HG03442 (cell line): ENCODE results near the gene PLCXD1.

Source experiments
- ATAC-seq: cut with Tn5 transposase; IDR thresholded peaks from one replicate; pipeline ENCODE4 v1.9.1; 2021; ENCODE audit warnings: mild to moderate bottlenecking, moderate library complexity; ENCODE audit not compliant: unreplicated experiment

Gene PLCXD1

GRCh38 chrX:333611-334311 is 52.6 kb downstream of the PLCXD1 start:
- no peak for ATAC-seq

DNA sequence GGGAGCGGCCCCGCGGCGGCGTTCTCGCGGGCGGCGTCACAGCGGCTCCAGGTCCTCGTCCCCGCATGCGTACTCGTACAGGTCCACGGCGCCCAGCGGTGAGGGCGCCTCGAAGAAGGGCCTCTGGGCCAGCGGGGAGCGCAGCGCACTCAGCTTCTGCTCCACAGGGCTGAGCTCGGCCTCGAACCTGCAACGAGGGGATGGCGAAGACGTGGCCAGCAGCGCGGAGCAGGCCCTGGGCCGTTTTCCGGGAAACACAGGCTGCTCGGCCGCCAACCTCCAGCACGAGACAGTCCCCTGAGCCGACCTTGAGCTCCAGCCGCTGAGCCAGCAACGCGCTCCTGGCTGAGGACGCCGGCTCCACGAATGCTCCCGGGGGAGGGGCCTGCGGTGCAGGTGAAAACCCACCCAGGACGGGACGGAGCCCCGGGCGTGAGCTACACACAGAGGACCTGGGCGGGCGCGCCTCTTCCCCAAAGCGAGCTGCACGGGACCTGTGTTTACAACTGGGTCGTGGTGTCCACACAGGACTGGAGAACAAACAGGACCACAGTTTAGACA is 53.2 kb downstream of the PLCXD1 start:
- ATAC-seq = no peak

DNA sequence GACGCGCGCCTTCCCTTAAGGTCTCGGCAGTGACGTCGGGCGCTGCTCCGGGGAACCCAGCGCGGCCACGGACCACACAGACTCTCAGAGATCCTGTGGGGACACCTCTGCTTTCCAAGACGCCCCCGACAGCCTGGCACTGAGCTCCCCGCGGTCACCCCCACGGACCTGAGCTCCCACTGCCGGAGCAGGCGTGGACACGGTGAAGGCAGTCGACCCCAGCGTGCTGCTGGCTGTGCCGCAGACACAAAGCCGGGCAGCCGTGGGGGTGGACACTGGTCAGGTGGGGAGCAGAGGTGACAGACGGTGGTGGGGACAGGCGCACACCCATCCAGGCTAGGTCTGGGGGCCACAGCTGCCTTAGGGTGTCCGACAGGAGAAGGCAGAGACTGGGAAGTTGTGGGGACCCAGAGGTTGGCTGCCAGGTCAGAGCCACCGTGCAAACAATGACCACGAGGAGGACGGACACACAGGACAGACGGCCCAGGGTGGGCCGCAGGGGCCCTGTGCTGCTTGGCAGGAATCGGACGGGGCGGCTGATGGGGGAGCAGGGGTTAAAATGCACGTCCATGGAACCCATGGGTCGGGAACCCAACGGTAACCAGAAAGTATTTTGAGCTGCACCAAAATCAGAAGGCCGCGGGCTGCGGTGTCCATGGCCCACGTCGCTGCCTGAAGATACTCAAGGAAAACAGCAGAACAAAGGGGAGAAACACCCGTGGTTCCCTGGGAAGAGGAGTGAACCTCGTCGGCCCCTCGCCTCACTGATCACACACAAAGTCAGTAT is 54.0 kb downstream of the PLCXD1 start:
- no peak for ATAC-seq

DNA sequence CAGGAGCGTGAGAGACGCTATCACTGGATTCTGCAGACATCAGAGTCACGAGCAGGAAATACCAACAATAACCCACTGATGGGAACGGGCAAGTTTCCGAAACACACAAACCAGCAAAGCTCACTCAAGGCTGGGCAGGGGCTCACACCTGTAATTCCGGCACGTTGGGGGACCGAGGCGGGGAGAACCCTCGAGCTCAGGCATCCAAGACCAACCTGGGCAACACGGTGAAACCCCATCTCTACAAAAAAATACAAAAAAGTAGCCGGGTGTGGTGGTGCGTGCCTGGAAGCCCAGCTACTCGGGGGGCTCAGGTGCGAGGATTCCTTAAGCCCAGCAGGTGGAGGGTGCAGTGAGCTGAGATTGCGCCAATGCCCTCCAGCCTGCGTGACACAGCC is 54.6 kb downstream of the PLCXD1 start:
- no peak for ATAC-seq

DNA sequence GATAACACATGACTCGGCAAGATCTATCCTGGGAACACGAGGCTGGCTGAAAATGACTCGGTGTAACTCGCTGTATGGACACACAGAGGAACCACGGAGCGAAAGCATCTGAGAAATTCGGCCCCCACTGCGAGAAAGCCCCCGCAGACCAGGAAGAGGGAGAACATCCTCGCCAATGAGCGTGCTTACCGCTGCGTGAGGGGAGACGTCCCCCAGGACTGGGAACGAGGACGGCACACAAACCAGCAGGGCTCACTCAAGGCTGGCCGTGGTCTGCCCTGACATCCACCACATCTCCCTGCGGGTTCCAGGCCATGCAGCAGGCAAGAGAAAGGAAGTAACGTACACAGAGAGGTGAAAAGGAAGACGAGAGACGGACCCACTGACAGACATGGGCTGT is 55.0 kb downstream of the PLCXD1 start:
- ATAC-seq = no peak

DNA sequence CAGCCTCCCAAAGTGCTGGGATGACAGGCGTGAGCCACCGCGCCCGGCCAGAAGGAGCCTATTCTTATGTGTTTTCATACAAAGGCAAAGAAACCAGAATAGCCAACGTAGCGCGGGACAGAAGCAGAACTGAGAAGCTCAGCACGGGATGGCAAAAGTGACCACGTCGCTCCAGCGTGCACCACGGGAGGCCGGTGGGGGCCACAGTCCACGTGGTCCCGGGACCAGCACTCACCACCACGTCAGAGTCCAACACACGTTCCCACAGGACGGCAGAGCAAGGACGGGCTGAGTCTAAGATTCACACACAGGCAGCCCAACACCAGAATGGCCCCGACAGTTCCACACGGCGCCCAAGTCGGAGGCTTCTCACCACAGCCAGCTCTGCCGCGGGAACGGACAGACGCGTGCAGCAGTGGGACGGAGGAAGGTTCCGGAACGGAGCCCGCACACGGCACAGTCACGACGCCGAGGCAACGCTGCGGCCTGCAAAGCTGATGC is 56.2 kb downstream of the PLCXD1 start:
- no peak for ATAC-seq

- ATAC-seq = no peak
Measured at GRCh38 chrX:338281-338835, 57.2 kb downstream of the PLCXD1 start.

- ATAC-seq = no peak
Measured at GRCh38 chrX:338836-339400, 57.7 kb downstream of the PLCXD1 start.

DNA sequence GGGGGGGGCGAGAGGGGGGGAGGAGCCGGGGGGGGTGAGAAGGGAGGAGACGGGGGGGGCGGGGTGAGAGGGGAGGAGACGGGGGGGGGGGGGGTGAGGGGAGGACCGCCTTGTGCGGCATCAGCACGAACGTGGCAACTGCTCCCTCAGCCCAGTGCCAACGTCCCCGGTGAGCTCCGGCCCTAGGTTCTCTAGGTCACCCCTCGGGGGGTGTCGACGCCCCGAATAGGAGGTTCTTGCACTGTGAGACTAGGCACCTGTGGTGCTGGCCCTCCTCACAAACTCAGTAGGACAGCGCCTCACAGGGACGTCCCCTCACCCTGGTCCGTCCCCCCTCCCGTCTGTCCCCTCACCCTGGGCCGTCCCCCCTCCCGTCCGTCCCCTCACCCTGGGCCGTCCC is 58.9 kb downstream of the PLCXD1 start:
- no peak for ATAC-seq

DNA sequence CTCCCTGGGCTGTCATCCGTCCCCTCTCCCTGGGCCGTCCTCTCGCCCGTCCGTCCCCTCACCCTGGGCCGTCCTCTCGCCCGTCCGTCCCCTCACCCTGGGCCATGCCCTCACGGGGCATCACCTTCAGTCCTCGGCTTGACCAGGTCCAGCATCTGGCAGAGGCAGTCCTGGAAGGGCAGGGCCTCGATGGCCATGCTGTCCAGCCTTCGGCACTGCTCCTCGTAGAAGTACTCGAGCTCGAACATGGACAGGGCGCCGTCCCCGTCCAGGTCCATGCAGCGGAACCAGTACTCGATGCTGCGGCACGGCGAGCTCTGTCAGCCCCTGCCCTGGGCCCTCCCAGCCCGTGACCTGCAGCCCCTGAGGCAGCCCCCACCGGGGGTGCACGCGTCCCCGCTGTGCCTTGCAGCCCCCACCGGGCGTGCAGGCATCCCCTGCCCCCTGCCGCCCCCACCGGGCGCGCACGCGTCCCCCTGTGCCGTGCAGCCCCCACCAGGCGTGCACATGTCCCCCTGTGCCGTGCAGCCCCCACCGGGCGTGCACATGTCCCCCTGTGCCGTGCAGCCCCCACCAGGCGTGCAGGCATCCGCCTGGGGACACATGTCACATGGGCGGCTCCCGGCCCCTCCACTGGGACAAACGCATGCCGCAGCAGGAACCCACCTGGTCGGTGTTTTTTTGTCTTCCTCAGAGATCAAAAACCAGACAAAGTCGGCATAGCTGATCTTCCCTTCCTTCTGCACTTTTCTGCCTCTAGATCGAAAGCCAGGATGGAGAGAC is 59.7 kb downstream of the PLCXD1 start:
- no peak for ATAC-seq

- no peak for ATAC-seq
Measured at GRCh38 chrX:341541-342101, 60.4 kb downstream of the PLCXD1 start.

DNA sequence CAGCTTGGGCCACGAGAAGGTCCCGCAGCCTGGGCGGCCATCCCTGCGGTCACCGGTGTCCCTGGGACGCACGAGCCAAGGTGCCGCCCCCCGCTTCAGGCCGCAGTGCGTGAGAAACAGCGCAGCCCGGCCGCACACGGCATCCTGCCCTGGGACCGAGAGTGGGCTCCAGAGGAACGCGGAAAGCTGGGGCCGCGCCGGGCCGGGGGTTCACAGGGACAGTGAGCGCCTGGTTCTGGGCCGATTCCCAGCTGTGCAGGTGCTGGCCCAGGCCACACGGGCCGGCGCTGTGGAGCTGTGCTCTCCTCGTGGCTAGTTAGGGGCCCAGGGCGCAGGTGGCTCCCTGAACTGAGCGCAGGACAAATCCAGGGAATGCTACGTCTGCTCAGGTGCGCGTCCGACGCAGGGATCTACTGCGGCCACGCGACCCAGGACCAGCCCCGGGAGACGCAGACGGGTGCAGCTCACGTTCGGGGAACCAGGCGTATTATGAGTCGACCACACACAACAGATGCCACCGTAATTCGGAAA is 63.3 kb downstream of the PLCXD1 start:
- ATAC-seq = no peak

- ATAC-seq = no peak
Measured at GRCh38 chrX:345020-345925, 64.1 kb downstream of the PLCXD1 start.

GRCh38 chrX:346034-346813 is 65.0 kb downstream of the PLCXD1 start:
- ATAC-seq = no peak

DNA sequence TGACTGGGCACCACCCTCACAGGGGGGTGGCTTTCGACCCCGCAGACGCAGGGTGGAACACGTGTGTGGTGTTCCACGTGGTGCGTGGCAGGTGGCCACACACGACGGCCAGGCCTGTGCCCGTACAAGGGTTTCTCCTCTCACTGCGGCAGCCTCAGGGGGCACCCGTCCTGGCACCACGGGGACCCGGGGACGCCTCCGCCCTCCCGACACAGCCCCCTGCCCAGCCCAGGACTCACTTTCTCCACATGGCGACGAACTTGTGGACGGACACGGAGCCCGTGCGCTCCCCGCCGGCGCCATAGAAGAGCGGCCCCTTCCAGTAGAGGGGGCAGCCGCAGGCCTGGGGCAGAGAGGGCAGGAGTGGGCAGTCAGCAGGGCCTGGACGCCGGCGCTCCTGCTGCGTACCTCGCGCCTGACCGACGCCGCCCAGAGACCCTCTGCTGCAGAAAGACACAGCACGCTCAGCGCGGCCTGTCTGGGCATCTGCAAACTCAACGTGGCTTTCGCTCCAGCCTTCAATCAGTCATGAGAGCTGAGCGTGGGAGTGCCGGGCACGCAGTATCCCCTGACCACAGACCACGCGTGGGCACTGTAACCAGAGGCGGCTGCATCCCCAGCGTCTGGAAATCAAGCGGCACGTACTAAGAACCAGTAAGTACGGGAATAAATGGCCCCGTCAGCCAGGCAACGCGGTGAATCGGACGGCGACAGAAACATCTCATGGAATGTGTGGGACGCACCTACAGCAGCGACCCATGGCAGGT is 66.4 kb downstream of the PLCXD1 start:
- ATAC-seq = no peak

DNA sequence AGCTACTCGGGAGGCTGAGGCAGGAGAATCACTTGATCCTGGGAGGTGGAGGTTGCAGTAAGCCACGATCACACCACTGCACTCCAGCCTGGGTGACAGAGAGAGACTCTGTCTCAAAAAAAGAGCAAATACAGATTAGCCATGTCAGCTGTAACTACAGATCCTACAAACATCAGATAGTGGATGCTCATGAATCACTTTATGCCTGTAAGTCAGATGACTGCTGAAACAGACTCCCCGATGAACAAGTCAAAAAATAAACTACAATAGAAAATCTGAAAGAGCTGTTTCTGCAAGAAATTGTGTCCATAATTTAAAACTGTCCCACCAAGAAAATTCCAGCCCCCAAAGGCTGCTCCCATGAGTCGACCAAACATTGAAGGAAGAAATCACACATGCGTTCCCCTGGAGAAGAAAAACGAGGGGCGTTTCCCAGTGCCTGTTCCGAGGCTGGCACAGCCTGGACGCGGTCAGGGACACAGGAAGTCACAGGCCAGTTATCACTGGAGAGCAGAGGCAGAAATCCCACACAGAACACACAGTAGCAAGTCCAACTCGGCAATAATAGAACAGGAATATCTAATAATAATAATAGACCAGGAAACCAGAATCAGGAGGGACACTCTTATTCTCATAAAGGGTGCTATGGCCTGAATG is 67.4 kb downstream of the PLCXD1 start:
- ATAC-seq = no peak

GRCh38 chrX:349196-349595 is 68.0 kb downstream of the PLCXD1 start:
- ATAC-seq = no peak
